ENCODE measurements around the gene DUSP7.
A peak's percentile ranks its signal among the peaks of the same experiment; 100 is the strongest.

Gene DUSP7

GRCh38 chr3:52023860-52024764 is 32.3 kb downstream of the DUSP7 start:
- no peak for DNase-seq

GRCh38 chr3:52023101-52023770 is 33.1 kb downstream of the DUSP7 start:
- no peak for DNase-seq

- DNase-seq, result no peak
These were observed 33.9 kb downstream of the DUSP7 start for GRCh38 chr3:52022323-52023100.

- no peak for DNase-seq
These were observed 34.7 kb downstream of the DUSP7 start for GRCh38 chr3:52021489-52022268.

- DNase-seq, result no peak
These were observed 35.6 kb downstream of the DUSP7 start for GRCh38 chr3:52020796-52021195.

GRCh38 chr3:52019352-52020080 is 36.9 kb downstream of the DUSP7 start:
- no peak for DNase-seq

GRCh38 chr3:52018319-52019000 is 37.9 kb downstream of the DUSP7 start:
- no peak for DNase-seq

GRCh38 chr3:52017586-52017985 is 38.8 kb downstream of the DUSP7 start:
- DNase-seq, result no peak

- DNase-seq, result no peak
These were observed 40.7 kb downstream of the DUSP7 start for GRCh38 chr3:52015438-52016228.

- no peak for DNase-seq
These were observed 41.8 kb downstream of the DUSP7 start for GRCh38 chr3:52014613-52015012.

- no peak for DNase-seq
These were observed 42.4 kb downstream of the DUSP7 start for GRCh38 chr3:52013802-52014598.

GRCh38 chr3:52012699-52013098 is 43.7 kb downstream of the DUSP7 start:
- DNase-seq, result no peak

- no peak for DNase-seq
These were observed 45.9 kb downstream of the DUSP7 start for GRCh38 chr3:52010431-52010830.

- DNase-seq, result no peak
These were observed 49.1 kb downstream of the DUSP7 start for GRCh38 chr3:52007291-52007690.

- no peak for DNase-seq
These were observed 49.6 kb downstream of the DUSP7 start for GRCh38 chr3:52006820-52007133.

GRCh38 chr3:52006017-52006819 is 50.2 kb downstream of the DUSP7 start:
- DNase-seq, result peak; percentile 12

GRCh38 chr3:52005571-52005986 is 50.8 kb downstream of the DUSP7 start:
- no peak for DNase-seq

- DNase-seq, result no peak
These were observed 51.4 kb downstream of the DUSP7 start for GRCh38 chr3:52004906-52005395.
